GM18499 (cell line): ENCODE results near the gene SHISA4.

Experiments used
- ATAC-seq: cut with Tn5 transposase; IDR thresholded peaks from one replicate; pipeline ENCODE4 v1.9.1; 2021; ENCODE audit warnings: moderate number of reproducible peaks; ENCODE audit not compliant: insufficient read depth, unreplicated experiment

The SHISA4 gene

DNA sequence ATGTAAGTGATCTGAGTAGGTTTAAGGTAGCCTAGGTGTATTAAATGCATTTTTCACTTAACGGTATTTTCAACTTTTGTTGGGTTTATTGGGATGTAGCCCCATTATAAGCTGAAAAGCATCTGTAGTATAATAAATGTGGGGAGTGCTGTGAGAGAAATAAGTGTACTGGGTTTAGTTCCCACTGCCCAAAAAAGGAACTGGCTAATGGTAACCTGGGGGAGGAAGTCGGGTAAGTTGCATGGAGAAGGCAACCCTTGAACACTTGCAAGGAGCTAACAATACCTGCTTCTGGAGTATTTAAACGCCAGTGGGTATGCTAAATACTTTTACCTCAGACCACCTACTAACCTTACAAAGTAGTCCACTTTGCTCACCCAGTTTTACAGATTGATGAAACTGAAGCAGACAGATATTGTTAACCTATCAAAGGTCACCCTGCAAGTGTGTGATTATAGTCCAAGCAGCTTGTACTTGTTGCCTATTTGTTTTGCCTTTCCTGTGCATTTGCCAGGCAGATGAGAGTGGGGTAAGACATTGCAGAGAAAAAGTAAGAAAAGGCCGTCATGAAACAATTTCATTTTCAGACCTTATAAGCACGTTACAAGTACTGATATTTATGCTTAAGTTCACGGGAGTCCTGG lies 7.6 kb upstream of the SHISA4 start:
- no peak for ATAC-seq

DNA sequence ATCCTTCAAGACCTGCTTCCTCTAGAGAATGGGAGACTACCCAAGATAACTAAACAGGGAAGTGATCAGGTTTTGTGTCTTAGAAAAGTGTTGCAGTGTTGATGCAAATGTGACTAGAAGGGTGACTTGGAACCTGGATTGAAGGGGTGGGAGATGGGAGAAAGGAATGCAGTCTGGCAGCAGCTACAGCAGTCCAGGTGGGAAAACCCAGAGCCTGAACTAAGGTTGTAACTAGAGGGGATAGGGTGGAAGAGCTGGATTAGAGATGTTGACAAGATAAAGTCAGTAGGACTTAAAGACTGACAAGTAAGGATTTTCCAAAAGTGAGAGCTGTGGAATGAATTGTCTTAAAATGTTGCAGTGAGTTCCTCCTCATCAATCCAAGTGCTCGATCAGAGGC lies 7.1 kb upstream of the SHISA4 start:
- ATAC-seq: no peak

GRCh38 chr1:201882665-201883132 lies 6.0 kb upstream of the SHISA4 start:
- peak; percentile 55 for ATAC-seq

DNA sequence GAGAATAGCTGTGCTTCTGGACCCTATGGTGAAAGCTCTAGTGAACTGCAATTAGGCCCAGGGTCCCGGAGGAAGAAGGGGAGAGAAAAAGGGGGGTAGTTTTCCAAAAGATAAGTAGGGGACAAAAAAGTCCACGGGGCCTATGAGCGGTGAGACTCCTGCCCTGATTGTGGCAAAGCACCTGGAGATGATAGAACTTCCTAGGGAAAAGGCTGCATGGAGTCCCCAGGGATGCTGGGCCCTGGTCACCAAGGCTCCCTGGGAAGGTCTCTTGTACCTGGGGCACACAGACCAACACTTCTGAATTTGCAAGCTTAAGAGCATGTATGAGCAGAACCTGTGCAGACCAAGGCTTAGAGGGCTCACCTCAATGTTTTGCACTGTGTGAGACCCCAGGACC lies 5.4 kb upstream of the SHISA4 start:
- no peak for ATAC-seq

GRCh38 chr1:201883786-201884185 lies 4.9 kb upstream of the SHISA4 start:
- ATAC-seq: no peak

DNA sequence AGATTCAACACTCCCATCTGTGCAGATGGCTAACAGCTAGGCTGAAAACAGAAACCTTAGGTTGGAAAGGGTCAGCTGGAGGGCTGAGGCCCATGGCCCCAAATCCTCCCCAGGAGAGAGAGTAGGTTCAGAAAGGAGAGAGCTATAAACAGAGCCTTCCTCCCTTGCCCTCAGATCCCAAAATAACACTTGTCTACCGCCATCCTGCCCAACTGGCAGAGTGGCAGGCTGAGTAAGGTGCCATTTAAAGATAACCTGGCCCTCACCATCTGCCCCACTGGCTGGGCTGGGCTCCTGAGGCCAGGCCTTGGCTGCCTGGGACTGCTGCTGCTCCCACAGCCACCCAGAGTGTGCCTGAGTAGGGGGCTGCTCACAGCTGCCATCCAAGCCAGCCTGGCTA lies 4.3 kb upstream of the SHISA4 start:
- ATAC-seq: no peak

DNA sequence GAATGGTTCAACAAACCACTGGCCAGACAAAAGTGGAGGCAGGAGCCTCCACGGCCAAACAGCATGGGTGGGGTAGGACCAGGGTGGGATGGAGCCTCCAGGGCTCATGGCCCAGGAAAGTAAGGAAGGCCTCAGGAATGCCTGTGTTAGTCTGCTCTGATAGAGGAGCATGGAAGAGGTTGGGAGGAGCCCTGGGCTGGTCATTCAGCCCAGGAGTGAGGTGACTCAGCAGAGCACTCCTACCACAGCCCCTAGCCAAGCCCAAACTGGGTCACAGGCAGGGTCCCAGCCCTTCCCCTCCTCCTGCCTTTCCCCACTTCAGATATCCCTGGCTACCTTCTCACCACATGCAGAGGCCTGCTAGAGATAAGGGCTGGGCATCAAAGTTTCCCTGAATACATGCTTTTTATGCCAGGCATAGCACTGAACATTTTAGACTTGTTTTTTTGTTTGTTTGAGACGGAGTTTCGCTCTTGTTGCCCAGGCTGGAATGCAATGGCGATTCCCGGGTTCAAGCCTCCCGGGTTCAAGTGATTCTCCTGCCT lies 3.1 kb upstream of the SHISA4 start:
- no peak for ATAC-seq

GRCh38 chr1:201886103-201886885 lies 2.4 kb upstream of the SHISA4 start:
- ATAC-seq: no peak

DNA sequence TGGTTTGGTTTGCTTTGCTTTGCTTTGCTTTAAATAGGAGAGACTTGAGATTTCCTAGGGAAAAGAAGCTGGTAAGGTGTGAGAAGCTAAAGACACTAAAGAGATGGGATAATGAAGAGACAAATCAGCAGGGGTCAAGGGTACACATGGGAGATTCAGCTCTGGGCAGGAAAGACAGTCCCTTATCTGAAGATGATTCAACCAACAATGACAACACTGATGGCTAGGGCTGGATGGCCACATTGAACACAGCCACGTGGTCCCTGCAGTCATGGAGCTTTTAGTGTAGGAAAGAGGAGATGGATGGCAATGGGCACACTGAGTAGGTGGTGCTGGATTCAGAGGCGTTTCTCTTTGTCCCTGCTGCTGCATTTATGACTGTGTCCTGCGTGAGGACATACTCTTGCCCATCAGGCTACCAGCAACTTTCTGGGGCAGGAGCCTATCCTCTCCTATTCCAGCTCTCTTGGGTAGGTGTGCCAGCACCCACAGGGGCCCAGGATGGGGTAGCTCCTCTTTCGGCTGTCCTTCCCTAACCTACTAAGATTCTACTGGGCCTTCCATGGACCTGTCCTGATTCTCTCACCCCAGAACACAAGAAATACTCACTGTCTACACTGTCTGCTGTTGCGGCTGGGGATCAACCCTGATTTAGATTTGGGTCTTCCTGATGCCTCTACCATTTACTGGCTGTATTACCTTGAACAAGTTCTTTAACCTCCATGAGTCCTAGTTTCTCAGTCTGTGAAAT lies 1.4 kb upstream of the SHISA4 start:
- no peak for ATAC-seq

- no peak for ATAC-seq
Measured at GRCh38 chr1:201889090-201889968, 631 bp downstream of the SHISA4 start.

DNA sequence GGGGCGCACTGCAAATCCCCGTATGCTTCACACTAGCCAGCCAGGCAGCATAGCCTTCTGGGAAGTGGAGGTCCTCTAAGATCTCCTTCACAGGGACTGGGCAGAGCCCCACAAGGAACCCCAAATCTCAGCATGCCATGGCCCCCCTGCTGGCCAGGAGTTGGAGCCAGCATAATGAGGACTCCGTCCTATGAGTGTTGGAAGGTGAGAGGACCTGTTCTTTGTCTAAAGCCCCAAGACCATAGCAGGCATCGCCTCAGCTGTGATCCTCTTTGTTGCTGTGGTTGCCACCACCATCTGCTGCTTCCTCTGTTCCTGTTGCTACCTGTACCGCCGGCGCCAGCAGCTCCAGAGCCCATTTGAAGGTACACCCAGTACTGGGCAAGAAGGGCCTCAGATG lies 1.5 kb downstream of the SHISA4 start:
- ATAC-seq: no peak

GRCh38 chr1:201890806-201891450 lies 2.2 kb downstream of the SHISA4 start:
- ATAC-seq: no peak

DNA sequence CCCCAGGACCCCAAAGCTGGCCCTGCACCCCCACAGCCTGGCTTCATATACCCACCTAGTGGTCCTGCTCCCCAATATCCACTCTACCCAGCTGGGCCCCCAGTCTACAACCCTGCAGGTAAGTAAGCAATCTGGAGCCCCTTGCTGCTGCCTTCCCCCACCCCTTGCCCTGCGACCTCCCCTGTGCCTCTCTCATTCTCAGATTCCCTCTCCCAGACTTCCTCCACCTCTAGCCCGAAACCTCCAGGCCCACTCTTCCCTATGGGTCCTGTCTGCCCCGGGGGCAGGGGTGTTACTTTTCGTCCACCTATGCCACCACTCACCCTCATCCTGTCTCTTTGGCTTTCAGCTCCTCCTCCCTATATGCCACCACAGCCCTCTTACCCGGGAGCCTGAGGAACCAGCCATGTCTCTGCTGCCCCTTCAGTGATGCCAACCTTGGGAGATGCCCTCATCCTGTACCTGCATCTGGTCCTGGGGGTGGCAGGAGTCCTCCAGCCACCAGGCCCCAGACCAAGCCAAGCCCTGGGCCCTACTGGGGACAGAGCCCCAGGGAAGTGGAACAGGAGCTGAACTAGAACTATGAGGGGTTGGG lies 2.9 kb downstream of the SHISA4 start:
- no peak for ATAC-seq

GRCh38 chr1:201892211-201892610 lies 3.5 kb downstream of the SHISA4 start:
- no peak for ATAC-seq

GRCh38 chr1:201893431-201893830 lies 4.7 kb downstream of the SHISA4 start:
- ATAC-seq: no peak

DNA sequence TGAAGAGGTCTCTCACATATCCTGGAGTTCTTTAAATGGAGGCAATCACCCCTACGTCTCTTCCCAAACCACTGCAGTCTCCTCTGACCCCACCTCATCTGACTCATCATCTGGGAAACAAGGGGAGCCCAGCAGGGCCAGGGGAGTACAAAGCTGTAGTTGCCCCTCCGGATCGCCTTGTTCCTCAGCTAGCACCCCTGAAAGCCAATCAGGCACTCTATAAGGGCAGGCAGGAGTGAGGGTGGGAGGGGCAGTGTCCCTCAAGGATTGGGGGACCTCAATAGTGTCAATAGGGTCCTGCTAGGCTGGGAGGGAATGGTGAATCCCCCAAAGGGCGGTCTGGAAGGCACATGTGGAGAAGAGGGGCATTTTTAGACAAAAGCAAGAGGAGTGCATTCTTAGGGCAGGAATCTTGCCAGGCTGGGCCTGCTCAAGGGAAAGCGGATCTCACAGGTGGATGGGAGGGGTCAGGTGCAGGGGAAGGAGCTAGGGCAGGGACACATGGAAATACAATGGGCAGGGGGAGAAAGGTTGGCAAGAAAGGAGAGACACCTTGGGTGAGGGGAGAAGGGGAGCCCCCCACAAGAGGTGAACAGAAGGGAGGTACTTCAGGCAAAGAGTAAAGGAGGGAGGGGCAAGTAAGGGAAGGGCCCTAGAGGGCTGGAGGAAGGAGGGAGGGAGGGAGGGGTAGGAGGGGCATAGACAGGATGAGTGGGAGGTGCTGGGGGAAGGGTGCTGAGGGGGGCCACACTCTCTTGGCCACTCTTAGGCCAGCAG lies 5.8 kb downstream of the SHISA4 start:
- ATAC-seq: no peak

GRCh38 chr1:201895120-201895665 lies 6.5 kb downstream of the SHISA4 start:
- no peak for ATAC-seq
